Right lobe of liver (tissue), 6 donors: ENCODE results near the gene TTC9. TPM values are rescaled to one million over a fixed set of nuclear protein-coding genes. Genes with fewer than 3 reads are reported as not detected.

Experiments used
- ATAC-seq, 4 donors: fragments of 200-7000 bp; cut with Tn5 transposase; one replicate each; pipeline ENCODE4 v1.9.1; 2020; ENCODE audit warnings: mild to moderate bottlenecking in 4 of 4, moderate library complexity in 4 of 4
- DNase-seq, 3 donors: peaks; one replicate each; pipeline ENCODE4 v3.0.0-alpha.2; 2020
- H3K27ac ChIP-seq, 3 donors: fragments of 200-600 bp; one replicate each; pipeline ENCODE4 v1.8.0; 2022
- H3K27me3 ChIP-seq, 2 donors: fragments of 200-600 bp; one replicate each; pipeline ENCODE4 v1.8.0; 2022
- H3K36me3 ChIP-seq, 4 donors: fragments of 200-600 bp; sonication (generic) in 1 of 4; one replicate each; pipeline versions ENCODE4 v1.5.1 to v1.8.0; 2017 to 2022; ENCODE audit warnings: control low read depth in 1 of 4
- H3K4me1 ChIP-seq, 4 donors: fragments of 200-600 bp; sonication (generic) in 1 of 4; one replicate each; pipeline versions ENCODE4 v1.5.1 to v1.8.0; 2017 to 2022; ENCODE audit warnings: control low read depth in 1 of 4
- H3K4me3 ChIP-seq, 3 donors: fragments of 200-600 bp; one replicate each; pipeline ENCODE4 v1.8.0; 2022
- H3K9me3 ChIP-seq, 4 donors: fragments of 200-600 bp; sonication (generic) in 1 of 4; one replicate each; pipeline versions ENCODE4 v1.5.1 to v1.8.0; 2017 to 2022; ENCODE audit warnings: control low read depth in 1 of 4
- POLR2A ChIP-seq: fragments of 450-650 bp; IDR thresholded peaks from one replicate; pipeline ENCODE4 v1.6.1; 2017; ENCODE audit warnings: antibody characterized with exemption, mild to moderate bottlenecking
- WGBS: methylation state at CpG from one replicate; pipeline ENCODE4 v1.1.6; 2018; ENCODE audit warnings: low coverage, low lambda C conversion rate; ENCODE audit not compliant: insufficient coverage; ENCODE audit errors: missing lambda C conversion rate; 5-methylcytosine and 5-hydroxymethylcytosine counted together
- intact Hi-C, 2 donors: fragments of 100-400 bp; cut with DNase I; formaldehyde crosslinking; loops; one replicate each; pipeline versions ENCODE4 v1.11.2 to v1.14.1; 2022
- total RNA-seq, 6 experiments: library from RNA; depleted of rRNA in 2 of 6; stranded (reverse); fragments of >200 nt in 2 of 6; fragmentation: NEBNext Ultra II Directional in 3 of 6; extraction: Animal tissue kit (Norgen Biotek cat#: 25700) in 3 of 6; gene quantifications; one replicate each; pipeline versions ENCODE4 v1.1.0 to v1.2.4, GENCODE V29; 2016 to 2023
- TF ChIP-seq, protein P1 (sequence below), 4 donors: fragments of 200-600 bp in 3 of 4; fragments of 450-650 bp in 1 of 4; IDR thresholded peaks; one replicate each; pipeline versions ENCODE4 v1.5.1 to v1.8.0; 2016 to 2022; ENCODE audit warnings: antibody characterized with exemption in 4 of 4, mild to moderate bottlenecking in 2 of 4
- donor health status: DM: no; HTN: yes; CAD: no.
- donor health status: DM: no; HTN: no; CAD: no.
- donor health status: DM: no; HTN: no; CAD: no.
- donor health status: DM: no; HTN: yes; CAD: no.
- donor health status: DM: no; HTN: yes; CAD: no.

The TTC9 gene
- total RNA-seq, 6 experiments from 2014 or later: 0.15 to 5.5 (median 2.8) TPM

DNA sequence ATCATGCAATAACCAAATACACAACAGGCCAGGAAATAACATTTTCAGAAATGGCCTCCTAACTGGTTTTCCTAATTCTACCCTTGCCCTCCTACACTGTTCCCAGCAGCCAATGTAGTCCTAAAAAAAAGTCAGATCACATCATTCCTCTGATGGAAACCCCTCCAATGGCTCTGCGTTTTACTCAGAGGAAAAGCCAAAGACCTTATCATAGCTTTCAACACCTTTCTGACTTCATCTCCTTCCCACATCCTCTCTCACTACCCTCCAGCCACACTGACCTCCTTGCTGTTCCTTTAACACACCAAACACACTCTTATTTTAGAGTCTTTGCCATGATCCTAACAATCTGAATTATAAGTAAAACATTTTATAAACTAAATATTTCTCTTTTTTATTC, 42.4 kb upstream of the TTC9 start:
- Histone ChIP-seq H3K4me1 (peaks cover 0 to 17% (median 7%) of the 10 kb centered on the region in 4 donors), H3K27me3 (no peaks in the 10 kb centered on the region), H3K27ac (no peak overlapping the region), H3K9me3 (no peaks in the 10 kb centered on the region), H3K36me3 (peaks cover 0 to 21% (median 10%) of the 10 kb centered on the region in 4 donors), H3K4me3 (peak overlapping the region in 2 of 3 donors; percentile 79 to 89)
- intact Hi-C loops: no loop called here
- ATAC-seq: no peak
- TF ChIP-seq, protein P1, sequence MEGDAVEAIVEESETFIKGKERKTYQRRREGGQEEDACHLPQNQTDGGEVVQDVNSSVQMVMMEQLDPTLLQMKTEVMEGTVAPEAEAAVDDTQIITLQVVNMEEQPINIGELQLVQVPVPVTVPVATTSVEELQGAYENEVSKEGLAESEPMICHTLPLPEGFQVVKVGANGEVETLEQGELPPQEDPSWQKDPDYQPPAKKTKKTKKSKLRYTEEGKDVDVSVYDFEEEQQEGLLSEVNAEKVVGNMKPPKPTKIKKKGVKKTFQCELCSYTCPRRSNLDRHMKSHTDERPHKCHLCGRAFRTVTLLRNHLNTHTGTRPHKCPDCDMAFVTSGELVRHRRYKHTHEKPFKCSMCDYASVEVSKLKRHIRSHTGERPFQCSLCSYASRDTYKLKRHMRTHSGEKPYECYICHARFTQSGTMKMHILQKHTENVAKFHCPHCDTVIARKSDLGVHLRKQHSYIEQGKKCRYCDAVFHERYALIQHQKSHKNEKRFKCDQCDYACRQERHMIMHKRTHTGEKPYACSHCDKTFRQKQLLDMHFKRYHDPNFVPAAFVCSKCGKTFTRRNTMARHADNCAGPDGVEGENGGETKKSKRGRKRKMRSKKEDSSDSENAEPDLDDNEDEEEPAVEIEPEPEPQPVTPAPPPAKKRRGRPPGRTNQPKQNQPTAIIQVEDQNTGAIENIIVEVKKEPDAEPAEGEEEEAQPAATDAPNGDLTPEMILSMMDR (IDR thresholded peaks at IDR 0.05): no peak
- no peak for TF ChIP-seq POLR2A
- WGBS: 33% methylated on average over 1 of the region's 1 CpG
- DNase-seq: no peak

DNA sequence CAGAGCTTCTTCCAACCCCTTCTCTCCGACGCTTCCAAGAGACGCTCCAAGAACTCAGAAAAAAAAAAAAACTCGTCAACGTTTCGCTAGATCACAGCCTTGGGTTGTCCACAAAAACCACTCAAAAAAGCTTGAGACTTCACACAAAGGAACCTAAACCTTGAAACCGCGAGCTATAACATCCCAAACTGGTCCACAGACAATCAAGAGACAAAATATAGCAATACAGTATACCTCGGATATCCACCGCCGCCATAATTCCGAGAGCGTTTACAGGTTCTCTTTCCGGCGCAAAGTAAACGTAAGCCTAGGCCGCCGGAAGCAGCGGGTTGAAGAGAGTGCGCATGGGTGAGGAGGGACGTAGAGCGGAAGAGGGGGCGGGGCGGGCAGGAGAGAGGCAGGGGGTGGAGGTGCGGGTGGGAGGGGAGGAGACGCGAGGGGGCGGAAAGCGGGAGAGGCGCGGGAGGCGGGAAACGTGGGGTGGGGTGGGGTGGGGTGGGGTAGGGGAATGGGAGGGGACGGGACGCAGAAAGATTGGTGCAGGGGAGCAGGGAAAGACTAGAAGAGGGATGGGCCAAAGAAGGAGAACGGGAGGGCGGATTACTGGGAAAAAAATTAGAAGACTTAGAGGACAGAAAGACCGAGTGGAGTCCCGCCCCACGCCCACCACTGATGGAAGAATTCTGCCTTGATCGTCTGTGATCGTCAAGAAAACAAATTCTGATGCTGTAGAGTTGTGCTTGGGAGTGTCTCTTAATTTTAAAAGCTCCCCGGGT, 41.1 kb upstream of the TTC9 start, which contains the start of gene MED6:
Gene MED6 (minus strand): TSS at position 274 of the 776 bp plus-strand sequence. CDS start 18 bp downstream, at position 256.
- Histone ChIP-seq H3K36me3 (peaks cover 0 to 10% (median 3%) of the 10 kb centered on the region in 4 donors), H3K4me1 (peaks cover 0 to 17% (median 7%) of the 10 kb centered on the region in 4 donors), H3K9me3 (no peaks in the 10 kb centered on the region), H3K4me3 (peak within 1 kb of the TSS; percentile 59 to 89 (median 79)), H3K27me3 (no peaks in the 10 kb centered on the region), H3K27ac (peak within 1 kb of the TSS in 2 of 3 donors; percentile 46 to 51)
- intact Hi-C loops: no loop called here
- TF ChIP-seq POLR2A: no peak
- TF ChIP-seq, protein P1 (IDR thresholded peaks at IDR 0.05): no peak
- WGBS: 1% methylated on average over 42 of the region's 43 CpGs
- DNase-seq: peak; percentile 95 to 96 (median 95)
- ATAC-seq: peak; percentile 99 to 100 (median 99)

DNA sequence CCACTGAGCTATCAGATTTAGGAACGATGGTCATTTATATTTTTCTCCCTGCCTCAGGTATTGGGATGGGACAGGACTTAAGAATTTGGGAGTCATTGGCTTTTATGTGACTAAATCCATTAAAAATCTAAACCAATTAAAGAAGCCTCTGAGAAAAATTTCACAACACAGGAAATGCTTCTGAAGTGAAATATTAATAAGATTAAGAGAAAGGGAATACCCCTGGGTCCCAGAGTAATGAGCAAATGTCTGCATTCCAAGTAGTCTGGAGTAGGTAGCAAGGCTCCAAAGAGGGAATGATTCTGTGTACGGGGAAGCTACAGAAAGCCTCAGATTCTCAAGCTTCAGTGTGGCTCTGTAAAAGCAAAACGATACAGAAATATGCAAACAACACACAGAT, 40.6 kb upstream of the TTC9 start:
- intact Hi-C loops: no loop called here
- TF ChIP-seq, protein P1 (IDR thresholded peaks at IDR 0.05): no peak
- no peak for TF ChIP-seq POLR2A
- Histone ChIP-seq H3K27me3 (no peaks in the 10 kb centered on the region), H3K4me1 (peaks cover 0 to 17% (median 7%) of the 10 kb centered on the region in 4 donors), H3K9me3 (no peaks in the 10 kb centered on the region), H3K4me3 (peak overlapping the region; percentile 30 to 89 (median 79)), H3K36me3 (peaks cover 0 to 5% (median 2%) of the 10 kb centered on the region in 4 donors), H3K27ac (no peak overlapping the region)
- 39% methylated on average over 3 of the region's 3 CpGs for WGBS
- no peak for DNase-seq
- ATAC-seq: peak in 1 of 4 donors; percentile 4

DNA sequence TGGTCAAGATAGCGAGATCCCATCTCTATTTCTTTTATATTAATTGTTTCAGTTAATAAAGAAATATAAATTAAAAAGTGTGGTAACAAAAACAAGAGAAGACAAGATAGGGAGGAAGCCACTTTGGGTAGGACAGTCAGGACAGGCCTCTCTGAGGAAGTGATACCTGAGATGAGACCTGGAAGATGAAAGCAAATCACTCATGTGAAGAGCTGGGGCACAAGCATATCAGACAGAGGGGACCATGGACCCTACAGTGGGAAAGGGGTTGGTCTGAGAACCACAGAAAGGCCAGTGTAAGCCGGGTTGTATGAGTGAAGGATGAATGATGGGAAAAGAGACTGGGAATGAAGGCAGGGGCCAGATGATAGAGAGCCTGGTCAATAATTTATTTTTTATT, 39.5 kb upstream of the TTC9 start:
- H3K27ac ChIP-seq: no peak overlapping the region
- ATAC-seq (no peak), DNase-seq (no peak)
- intact Hi-C loops: no loop called here
- H3K4me3 ChIP-seq: no peak overlapping the region
- peaks cover 0 to 17% (median 7%) of the 10 kb centered on the region in 4 donors for H3K4me1 ChIP-seq
- H3K36me3 ChIP-seq: peaks cover 0 to 2% (median 0%) of the 10 kb centered on the region in 4 donors
- no peaks in the 10 kb centered on the region for H3K9me3 ChIP-seq
- WGBS: 56% methylated on average over 2 of the region's 2 CpGs
- no peaks in the 10 kb centered on the region for H3K27me3 ChIP-seq
- no peak for TF ChIP-seq POLR2A
- TF ChIP-seq, protein P1 (IDR thresholded peaks at IDR 0.05): no peak
